Activated CD4-positive, alpha-beta T cell treated with anti-CD3 and anti-CD28 coated beads, Interleukin-2, amount 10 ng/mL, durations not matched to agents 24 days and 14 days (primary cell): ENCODE data around the gene MYL6. TPM values are rescaled to one million over a fixed set of nuclear protein-coding genes. Genes with fewer than 3 reads are reported as not detected.

Experiments used
- DNase-seq: peaks from one replicate; pipeline ENCODE4 v3.0.0; 2022
- H3K27ac Mint-ChIP-seq: one replicate; pipeline ENCODE4 v1.8.0; 2022; ENCODE audit warnings: mild to moderate bottlenecking, mixed read lengths
- H3K27me3 Mint-ChIP-seq: one replicate; pipeline ENCODE4 v1.8.0; 2022; ENCODE audit warnings: mixed read lengths
- H3K36me3 Mint-ChIP-seq: one replicate; pipeline ENCODE4 v1.8.0; 2022; ENCODE audit warnings: low read depth, mild to moderate bottlenecking, mixed read lengths
- H3K4me1 Mint-ChIP-seq: one replicate; pipeline ENCODE4 v1.8.0; 2021; ENCODE audit warnings: mixed read lengths
- H3K4me3 Mint-ChIP-seq: one replicate; pipeline ENCODE4 v1.8.0; 2022; ENCODE audit warnings: mild to moderate bottlenecking, moderate library complexity, mixed read lengths
- H3K9me3 Mint-ChIP-seq: one replicate; pipeline ENCODE4 v1.8.0; 2021; ENCODE audit warnings: mixed read lengths
- intact Hi-C: fragments of 100-400 bp; cut with micrococcal nuclease; formaldehyde crosslinking; loops from one replicate; pipeline ENCODE4 v1.15.1; 2023
- total RNA-seq: library from RNA; stranded (reverse); gene quantifications from 2 replicates; pipeline ENCODE4 v1.2.3, GENCODE V29; 2022

Gene MYL6
- total RNA-seq, 1 donor from 2014 or later = 717 TPM

DNA sequence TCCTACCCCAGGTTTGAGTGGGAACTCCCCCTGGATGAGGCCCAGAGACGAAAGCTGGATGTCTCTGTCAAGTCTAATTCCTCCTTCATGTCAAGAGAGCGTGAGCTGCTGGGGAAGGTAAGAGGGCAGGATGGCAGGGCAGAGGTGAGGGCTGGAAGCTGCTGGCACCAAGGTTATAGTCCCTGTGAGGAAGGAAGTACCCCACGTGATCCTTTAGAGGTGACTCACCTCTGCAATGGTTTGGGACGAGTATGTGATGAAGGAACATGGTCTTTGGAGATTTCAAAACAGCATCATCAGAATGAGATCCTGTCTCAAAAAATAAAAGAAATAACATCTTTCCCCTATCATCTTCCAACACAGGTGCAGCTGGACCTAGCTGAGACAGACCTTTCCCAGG lies 14.9 kb upstream of the MYL6 start:
- H3K4me3 Mint-ChIP-seq = no peak overlapping the region
- H3K27me3 Mint-ChIP-seq = no peaks in the 10 kb centered on the region
- peaks cover 64% of the 10 kb centered on the region for H3K36me3 Mint-ChIP-seq
- no peak for DNase-seq
- peaks cover 30% of the 10 kb centered on the region for H3K4me1 Mint-ChIP-seq
- peak overlapping the region; percentile 80 for H3K27ac Mint-ChIP-seq
- no peaks in the 10 kb centered on the region for H3K9me3 Mint-ChIP-seq
- intact Hi-C loops = no loop called here

DNA sequence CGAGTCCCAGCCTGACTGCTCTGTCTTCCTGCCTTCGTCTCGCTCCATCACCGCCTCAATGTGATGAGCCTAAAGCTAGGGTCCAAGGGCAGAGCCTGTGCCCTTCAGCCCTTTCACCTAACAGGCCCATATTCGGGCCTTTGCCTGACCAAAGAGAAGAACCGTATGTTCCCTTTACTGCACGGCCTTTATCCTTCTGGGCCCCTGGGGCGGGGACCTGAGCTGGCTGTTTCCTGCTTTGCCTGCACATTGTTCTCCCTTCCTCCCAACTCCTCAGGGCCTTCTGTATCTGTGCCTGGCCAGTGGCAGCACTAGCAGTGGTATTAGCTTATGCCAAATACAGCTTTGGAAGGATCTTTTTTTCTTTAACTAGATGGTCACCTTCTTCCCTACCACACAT lies 14.3 kb upstream of the MYL6 start:
- Mint-ChIP-seq H3K4me3 (no peak overlapping the region), H3K27me3 (no peaks in the 10 kb centered on the region)

DNA sequence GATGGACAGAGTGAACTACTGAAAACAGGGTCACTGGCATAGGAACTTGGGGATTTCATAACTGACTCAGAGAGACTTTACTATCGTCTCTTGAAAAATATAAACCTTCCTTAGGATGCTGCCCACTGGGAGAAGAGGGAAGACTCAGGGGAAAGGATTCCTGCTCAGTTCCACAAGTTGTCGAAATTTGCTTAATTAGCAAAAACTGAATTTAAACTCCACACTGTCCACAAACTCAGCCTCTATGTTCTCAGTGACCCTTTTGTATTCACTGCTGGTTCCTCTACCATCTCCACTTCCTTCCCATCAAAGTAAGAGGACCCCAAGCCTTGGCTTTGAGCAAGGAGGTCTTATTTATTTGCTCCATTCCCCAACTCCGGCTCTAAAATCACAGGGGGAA lies 12.9 kb upstream of the MYL6 start:
- intact Hi-C loops = no loop called here
- Mint-ChIP-seq H3K27me3 (no peaks in the 10 kb centered on the region), H3K27ac (no peak overlapping the region), H3K4me1 (peaks cover 25% of the 10 kb centered on the region), H3K9me3 (no peaks in the 10 kb centered on the region), H3K36me3 (peaks cover 49% of the 10 kb centered on the region), H3K4me3 (no peak overlapping the region)
- no peak for DNase-seq

More for the DNA sequence above, 14.3 kb upstream of the MYL6 start:
- Mint-ChIP-seq H3K4me1 (peaks cover 23% of the 10 kb centered on the region), H3K27ac (peak overlapping the region; percentile 80), H3K36me3 (peaks cover 57% of the 10 kb centered on the region), H3K9me3 (no peaks in the 10 kb centered on the region)
- intact Hi-C loops = no loop called here
- no peak for DNase-seq

DNA sequence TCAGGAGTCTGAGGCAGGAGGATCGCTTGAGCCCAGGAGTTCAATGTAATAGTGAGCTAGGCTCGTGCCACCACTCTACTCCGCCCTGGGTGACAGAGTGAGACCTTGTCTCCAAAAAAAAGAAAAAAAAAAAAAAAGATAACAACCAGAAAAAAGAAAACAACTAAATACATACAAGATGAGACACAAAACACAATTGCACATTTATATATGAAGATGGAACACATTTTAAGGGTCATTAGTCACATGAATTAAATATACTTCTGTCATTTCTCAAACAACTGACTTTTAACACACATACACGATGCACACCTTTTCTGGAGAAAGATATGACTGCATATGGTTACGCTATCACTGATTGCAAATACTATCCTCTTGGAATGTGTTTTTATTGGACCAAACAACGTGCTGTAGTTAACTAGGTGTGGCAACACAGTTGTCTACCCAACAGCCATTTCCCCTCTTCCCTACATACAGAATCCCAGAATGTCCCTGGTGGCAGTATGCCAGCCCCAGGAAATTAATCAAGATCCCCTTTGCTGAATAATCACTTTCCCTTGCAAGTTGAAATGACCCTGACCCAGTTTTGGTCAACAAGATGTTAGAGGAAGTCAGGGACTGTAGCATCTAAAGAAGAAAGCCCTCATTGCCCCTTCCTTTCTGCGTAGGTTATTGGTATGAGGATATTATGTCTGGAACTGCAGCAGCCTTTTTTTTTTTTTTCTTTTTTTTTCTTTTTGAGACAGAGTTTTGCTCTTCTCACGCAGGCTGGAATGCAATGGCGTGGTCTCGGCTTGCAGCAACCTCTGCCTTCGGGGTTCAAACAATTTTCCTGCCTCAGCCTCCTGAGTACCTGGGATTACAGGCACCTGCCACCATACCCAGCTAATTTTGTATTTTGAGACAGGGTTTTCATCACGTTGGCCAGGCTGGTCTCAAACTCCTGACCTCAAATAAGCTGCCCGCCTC lies 11.4 kb upstream of the MYL6 start:
- Mint-ChIP-seq H3K27ac (peak overlapping the region; percentile 15), H3K36me3 (peaks cover 38% of the 10 kb centered on the region), H3K9me3 (no peaks in the 10 kb centered on the region), H3K4me3 (no peak overlapping the region), H3K27me3 (no peaks in the 10 kb centered on the region), H3K4me1 (peaks cover 27% of the 10 kb centered on the region)
- no peak for DNase-seq
- intact Hi-C loops = no loop called here

DNA sequence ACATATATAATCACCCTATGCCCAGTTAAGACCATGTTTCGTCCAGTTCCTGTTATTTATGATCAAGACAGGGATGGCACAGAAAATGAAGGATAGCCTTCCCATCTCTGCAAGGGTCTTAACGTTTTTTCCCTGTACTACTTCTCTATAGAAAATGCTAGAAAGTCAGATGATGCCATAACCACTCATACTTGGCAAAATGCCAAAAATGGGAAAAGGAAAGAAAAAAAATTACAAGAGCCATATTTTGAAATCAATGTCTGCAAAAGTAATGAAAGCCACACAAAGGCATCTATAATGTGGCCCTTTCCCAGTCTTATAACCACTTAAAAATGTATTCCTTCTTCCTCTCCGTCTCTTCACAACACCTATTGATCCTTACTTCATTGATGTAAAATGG lies 7.6 kb upstream of the MYL6 start:
- Mint-ChIP-seq H3K27ac (peak overlapping the region; percentile 98), H3K4me3 (peak overlapping the region; percentile 88), H3K36me3 (peaks cover 15% of the 10 kb centered on the region), H3K9me3 (no peaks in the 10 kb centered on the region), H3K4me1 (peaks cover 32% of the 10 kb centered on the region), H3K27me3 (no peaks in the 10 kb centered on the region)
- no peak for DNase-seq
- intact Hi-C loops = no loop called here

DNA sequence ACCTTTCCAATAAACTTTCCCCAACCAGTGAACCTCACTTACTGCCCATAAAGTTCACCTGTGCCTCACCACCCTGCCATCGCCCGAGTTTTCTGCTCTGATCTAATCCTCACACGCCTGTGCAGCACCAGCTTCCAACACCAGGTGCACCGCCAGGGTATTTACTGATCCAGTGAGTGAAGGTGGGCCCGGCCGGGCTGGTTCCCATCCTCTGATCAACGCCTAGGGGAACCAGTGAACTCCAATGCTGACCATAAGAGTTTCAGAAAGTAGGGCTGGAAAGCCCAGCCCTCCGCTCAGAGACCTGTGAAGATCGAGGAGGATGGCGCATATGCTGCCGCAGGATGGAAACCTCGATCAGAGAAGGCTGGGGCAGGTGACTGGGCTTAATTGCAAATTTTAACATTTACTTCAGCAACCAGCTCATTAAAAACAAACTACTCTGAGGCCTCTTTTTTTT lies 6.5 kb upstream of the MYL6 start:
- DNase-seq = peak; percentile 90
- Mint-ChIP-seq H3K27me3 (no peaks in the 10 kb centered on the region), H3K4me3 (peak overlapping the region; percentile 88), H3K9me3 (no peaks in the 10 kb centered on the region), H3K4me1 (peaks cover 34% of the 10 kb centered on the region), H3K36me3 (peaks cover 17% of the 10 kb centered on the region), H3K27ac (peak overlapping the region; percentile 98)
- intact Hi-C loops = loop anchor here (1.0 to 2.0 kb wide), 6 partner anchors 9 to 71 kb away; partner anchors contain the start of genes PA2G4, SMARCC2 and ZC3H10

DNA sequence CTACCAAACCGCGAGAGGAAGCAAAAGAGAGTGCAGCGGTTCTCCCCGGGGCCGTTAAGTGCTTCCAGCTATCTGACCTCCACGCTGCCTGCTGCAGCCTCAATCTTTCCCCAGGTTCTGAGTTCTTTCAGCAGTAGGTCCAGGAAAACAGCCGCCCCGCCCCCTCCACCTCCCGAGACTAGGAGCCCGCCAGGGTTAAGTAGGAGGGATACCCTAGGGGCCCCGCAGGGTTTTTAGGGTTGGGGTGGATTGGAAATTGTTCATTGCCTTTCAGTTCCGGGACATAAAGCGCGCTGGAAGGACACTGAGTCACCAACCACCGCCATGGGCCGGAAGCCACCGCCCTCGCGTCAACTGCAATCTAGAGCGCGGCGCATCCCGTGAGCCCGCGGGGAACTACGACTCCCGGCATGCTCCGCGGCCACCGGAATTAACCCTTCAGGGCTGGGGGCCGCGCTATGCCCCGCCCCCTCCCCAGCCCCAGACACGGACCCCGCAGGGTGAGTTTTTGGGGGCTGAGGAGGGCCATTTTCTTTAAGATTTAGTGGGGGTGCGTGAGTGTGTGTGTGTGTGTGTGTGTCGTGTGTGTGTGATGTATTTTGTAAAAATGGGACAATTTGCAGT lies 5.9 kb upstream of the MYL6 start, which contains the start of gene MYL6B:
TSS of gene MYL6B (plus strand) at position 456 of the 624 bp plus-strand sequence. CDS start 1,332 bp downstream, outside the sequence.
- intact Hi-C loops = loop anchor here (1.0 to 2.0 kb wide), 6 partner anchors 8 to 71 kb away; partner anchors contain the start of genes PA2G4, SMARCC2 and ZC3H10
- Mint-ChIP-seq H3K27me3 (no peaks in the 10 kb centered on the region), H3K27ac (peak within 1 kb of the TSS; percentile 98), H3K4me1 (peaks cover 36% of the 10 kb centered on the region), H3K9me3 (no peaks in the 10 kb centered on the region), H3K4me3 (peak within 1 kb of the TSS; percentile 88), H3K36me3 (peaks cover 18% of the 10 kb centered on the region)
- DNase-seq = peak; percentile 98

DNA sequence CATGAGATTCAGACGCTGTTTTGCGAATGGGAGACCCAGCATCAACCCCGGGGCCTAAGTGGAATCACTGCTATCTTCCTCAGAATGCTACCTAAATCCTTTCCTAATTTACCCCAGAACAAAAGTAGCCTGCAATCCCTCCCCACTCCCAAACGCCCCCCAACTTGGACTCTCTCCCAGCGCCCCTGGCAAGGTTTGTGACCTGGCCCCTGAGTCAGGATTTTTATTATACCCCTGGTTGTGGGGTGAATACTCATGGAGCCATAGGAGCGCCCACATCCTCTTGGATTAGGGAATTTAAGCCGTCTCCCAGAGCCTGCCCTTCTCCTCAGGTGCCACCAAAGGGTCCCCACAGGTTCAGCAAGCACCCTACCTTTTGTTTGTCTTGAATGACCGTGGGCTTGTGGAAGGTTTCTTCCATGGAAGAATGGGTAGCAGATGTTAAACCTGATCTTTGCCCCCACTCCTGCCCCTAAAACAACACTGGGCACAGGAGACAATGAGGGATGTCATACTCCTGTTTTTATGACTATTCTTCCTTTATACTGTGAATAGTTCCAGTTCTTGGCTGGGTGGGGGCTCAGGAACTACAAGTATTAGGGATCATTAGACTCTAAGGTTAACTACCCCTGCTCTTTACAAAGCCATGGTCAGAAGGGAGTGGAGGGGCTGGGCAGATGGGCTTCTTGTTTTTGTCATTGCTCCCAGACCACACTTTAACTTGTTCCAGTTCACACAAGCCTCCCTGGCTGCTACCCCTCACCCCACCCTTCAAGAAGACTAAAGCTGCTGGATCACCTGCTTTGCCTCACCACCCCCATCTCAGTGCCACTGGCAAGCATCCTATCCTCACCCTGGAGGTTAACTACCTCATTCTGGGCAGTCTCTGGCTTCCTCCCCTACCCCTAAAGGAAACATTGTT lies 5.1 kb upstream of the MYL6 start:
- H3K36me3 Mint-ChIP-seq = peaks cover 20% of the 10 kb centered on the region

DNA sequence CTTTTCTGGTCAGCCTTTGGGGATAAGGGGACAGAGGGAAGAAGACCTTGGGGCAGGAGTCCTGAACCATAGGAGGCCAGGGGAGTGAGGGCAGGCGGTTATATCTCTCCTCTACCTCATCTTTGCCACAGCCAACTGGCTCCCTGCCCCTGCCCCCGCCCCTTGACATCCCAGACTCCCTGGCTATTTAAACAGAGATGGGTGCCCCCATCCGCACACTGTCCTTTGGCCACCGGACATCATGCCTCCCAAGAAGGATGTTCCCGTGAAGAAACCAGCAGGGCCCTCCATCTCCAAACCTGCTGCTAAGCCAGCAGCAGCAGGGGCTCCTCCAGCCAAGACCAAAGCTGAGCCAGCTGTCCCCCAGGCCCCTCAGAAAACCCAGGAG lies 4.5 kb upstream of the MYL6 start:
- Mint-ChIP-seq H3K36me3 (peaks cover 23% of the 10 kb centered on the region), H3K27ac (peak overlapping the region; percentile 98), H3K4me3 (peak overlapping the region; percentile 88), H3K9me3 (no peaks in the 10 kb centered on the region), H3K27me3 (no peaks in the 10 kb centered on the region), H3K4me1 (peaks cover 39% of the 10 kb centered on the region)
- intact Hi-C loops = loop anchor here (2.0 kb wide), 2 partner anchors 35 to 69 kb away; partner anchors contain the start of gene SMARCC2
- peak; percentile 63 for DNase-seq

More for the DNA sequence above, 5.1 kb upstream of the MYL6 start:
- DNase-seq = peak; percentile 66
- no peaks in the 10 kb centered on the region for H3K27me3 Mint-ChIP-seq
- no peaks in the 10 kb centered on the region for H3K9me3 Mint-ChIP-seq
- peaks cover 39% of the 10 kb centered on the region for H3K4me1 Mint-ChIP-seq
- H3K4me3 Mint-ChIP-seq = peak overlapping the region; percentile 88
- intact Hi-C loops = loop anchor here (1.0 to 2.0 kb wide), 6 partner anchors 7 to 70 kb away; partner anchors contain the start of genes PA2G4, SMARCC2 and ZC3H10
- H3K27ac Mint-ChIP-seq = peak overlapping the region; percentile 98

DNA sequence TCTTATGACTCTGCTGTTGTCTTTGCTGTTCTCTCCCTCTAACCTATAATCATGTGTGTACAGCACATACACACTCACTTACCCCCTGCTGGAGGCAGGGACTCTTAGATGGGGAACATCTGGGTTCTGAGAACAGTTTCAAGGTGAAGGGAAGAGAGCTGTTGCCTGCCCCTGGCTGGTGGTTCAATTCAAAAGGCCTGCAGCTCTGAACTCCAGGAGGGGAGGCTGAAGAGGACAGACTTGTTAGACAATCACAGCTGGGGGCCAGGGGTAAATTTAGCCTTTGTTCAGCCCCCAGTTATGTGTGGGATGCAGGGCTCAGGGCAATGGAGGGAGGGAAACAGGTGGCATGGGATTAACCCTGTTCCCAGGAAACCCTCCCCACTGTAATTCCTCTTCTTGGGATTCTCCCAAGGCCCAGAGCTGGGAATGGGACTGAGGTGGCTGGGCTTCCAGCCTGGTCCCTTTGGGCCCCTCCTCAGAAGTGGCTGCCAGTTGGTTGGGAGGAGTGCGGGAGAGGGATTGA lies 3.9 kb upstream of the MYL6 start:
- intact Hi-C loops = no loop called here
- H3K9me3 Mint-ChIP-seq = no peaks in the 10 kb centered on the region
- H3K4me3 Mint-ChIP-seq = no peak overlapping the region

DNA sequence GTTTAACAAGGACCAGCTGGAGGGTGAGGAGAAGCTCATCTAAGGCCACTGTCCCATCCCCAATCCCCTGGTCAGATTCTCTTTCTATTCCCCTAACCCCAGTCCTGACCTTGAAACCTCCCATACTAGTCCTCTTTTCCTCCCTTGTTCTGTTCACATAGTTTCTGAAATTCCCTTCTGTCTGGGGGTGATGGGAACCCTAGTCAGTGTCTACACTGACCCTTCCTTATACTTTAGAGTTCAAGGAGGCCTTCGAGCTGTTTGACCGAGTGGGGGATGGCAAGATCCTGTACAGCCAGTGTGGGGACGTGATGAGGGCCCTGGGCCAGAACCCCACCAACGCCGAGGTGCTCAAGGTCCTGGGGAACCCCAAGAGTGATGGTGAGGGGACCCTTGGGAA lies 3.3 kb upstream of the MYL6 start:
- Mint-ChIP-seq H3K27me3 (no peaks in the 10 kb centered on the region), H3K4me1 (peaks cover 46% of the 10 kb centered on the region), H3K4me3 (peak overlapping the region; percentile 5), H3K27ac (no peak overlapping the region), H3K36me3 (peaks cover 30% of the 10 kb centered on the region), H3K9me3 (no peaks in the 10 kb centered on the region)
- peak; percentile 57 for DNase-seq
- intact Hi-C loops = no loop called here

More for the DNA sequence above, 3.9 kb upstream of the MYL6 start:
- Mint-ChIP-seq H3K4me1 (peaks cover 44% of the 10 kb centered on the region), H3K27ac (no peak overlapping the region), H3K36me3 (peaks cover 28% of the 10 kb centered on the region), H3K27me3 (no peaks in the 10 kb centered on the region)
- DNase-seq = peak; percentile 60

DNA sequence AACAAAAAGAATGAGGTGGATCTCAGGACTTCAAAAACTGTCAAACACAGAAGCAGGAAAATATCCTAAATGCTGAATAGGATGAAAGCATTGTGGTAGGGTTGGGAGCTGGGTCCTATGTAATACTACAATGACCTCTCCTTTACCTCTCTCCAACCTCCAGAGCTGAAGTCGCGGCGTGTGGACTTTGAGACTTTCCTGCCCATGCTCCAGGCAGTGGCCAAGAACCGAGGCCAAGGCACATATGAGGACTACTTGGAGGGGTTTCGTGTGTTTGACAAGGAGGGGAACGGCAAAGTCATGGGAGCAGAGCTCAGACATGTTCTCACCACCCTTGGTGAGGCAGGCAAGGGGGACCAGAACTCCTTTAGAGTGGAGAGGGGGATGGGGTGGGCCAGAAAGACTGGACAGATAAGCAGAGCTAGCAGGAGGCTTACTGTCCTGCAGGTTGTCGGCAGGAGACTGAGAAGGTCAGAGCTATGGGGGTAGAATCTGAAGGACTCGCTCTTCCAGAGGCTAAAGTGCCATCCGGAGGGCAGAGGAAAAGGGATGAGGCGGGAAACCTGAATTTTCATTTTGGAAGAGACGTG lies 2.8 kb upstream of the MYL6 start:
- Mint-ChIP-seq H3K9me3 (no peaks in the 10 kb centered on the region), H3K4me1 (peaks cover 49% of the 10 kb centered on the region), H3K36me3 (peaks cover 34% of the 10 kb centered on the region), H3K27me3 (no peaks in the 10 kb centered on the region), H3K27ac (peak overlapping the region; percentile 67), H3K4me3 (peak overlapping the region; percentile 44)
- intact Hi-C loops = no loop called here
- DNase-seq = peak; percentile 57
